Activated gamma-delta T cell treated with Interleukin-2 at 50 U/mL for 16 hours (primary cell): ENCODE measurements around the gene CARMIL1.
"Not testable (repeated sequence)": the region's sequence is repeated elsewhere in the genome, so short reads cannot be mapped to it uniquely, and the experiment has no call there.

ENCODE experiments used
- DNase-seq: peaks from one replicate; pipeline ENCODE4 v3.0.0-alpha.2; 2020

The CARMIL1 gene

DNA sequence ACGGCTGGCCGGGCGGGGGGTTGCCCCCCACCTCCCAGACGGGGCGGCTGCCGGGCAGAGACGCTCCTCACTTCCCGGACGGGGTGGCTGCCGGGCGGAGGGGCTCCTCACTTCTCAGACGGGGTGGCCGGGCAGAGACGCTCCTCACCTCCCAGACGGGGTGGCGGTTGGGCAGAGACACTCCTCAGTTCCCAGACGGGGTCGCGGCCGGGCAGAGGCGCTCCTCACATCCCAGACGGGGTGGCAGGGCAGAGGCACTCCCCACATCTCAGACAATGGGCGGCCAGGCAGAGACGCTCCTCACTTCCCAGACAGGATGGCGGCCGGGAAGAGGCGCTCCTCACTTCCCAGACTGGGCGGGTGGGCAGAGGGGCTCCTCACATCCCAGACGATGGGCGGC is 306.9 kb downstream of the CARMIL1 start:
- DNase-seq: not testable (repeated sequence)

- DNase-seq: no peak
These were observed 307.8 kb downstream of the CARMIL1 start for GRCh38 chr6:25586927-25587326.

- DNase-seq: no peak
These were observed 311.8 kb downstream of the CARMIL1 start for GRCh38 chr6:25590986-25591385.

DNA sequence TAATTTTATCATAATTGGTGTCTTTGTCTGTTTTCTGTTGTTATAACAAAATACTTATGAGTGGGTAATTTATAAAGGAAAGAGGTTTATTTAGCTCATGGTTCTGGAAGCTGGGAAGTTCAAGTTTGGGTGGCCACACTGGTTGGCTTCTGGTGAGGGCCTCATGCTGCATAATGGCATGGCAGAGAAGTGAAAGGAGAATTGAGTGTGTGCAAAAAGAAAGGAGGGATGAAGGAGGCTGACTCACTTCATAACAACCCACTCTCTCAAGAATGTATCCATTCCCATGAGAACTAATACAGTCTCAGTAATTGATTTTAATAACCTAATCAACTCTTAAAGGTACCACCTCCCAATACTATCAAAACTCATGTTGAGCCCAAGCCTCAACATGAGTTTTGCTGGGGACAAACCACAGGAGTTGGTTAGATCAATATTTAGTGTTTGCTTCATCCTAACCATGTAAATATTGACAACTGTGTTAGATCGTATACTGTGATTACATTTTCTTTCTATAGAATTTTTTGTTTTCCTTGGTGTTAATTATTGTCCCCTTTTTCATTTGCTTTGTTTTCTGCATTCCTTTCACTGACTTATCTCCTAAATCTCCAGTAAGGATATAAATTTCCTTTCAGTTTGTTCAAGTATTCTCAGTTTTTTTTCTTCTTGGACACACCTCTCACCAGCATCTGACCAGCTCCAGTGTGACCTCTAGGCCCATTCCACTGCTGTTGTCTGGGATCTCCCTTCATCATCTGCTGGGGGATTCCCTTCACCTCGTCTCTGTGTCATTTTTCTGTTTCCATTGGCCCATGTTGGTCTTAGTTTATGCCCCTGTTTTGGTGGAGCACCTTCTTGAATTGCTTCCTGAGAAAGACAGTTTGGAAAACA is 318.0 kb downstream of the CARMIL1 start:
- DNase-seq: no peak

- DNase-seq: no peak
These were observed 320.4 kb downstream of the CARMIL1 start for GRCh38 chr6:25599516-25600085.

GRCh38 chr6:25601800-25602673 is 322.9 kb downstream of the CARMIL1 start:
- no peak for DNase-seq

GRCh38 chr6:25602674-25602982 is 323.5 kb downstream of the CARMIL1 start:
- DNase-seq: no peak

GRCh38 chr6:25603251-25603650 is 324.1 kb downstream of the CARMIL1 start:
- no peak for DNase-seq

DNA sequence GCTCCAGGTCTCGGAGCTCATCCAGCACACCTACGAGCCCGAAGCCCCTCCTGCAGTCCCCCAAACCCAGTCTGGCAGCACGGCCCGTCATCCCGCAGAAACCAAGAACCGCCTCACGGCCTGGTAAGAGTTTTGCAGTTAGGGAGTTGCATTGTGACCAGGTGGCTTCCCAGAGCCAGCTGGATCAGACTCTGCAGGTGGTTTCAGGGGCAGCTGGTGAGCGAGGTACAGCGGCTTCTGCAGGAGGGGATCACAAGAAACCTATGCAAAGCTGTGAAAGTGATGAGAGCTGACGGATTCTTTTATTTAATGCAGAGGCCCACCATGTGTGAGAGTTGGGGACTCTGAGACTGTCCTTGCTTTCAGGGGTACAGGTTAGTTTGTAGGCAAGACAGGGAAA is 327.0 kb downstream of the CARMIL1 start:
- no peak for DNase-seq

- DNase-seq: no peak
These were observed 329.5 kb downstream of the CARMIL1 start for GRCh38 chr6:25608558-25609174.

GRCh38 chr6:25612666-25613065 is 333.5 kb downstream of the CARMIL1 start:
- no peak for DNase-seq

- no peak for DNase-seq
These were observed 334.2 kb downstream of the CARMIL1 start for GRCh38 chr6:25613415-25613814.

- DNase-seq: no peak
These were observed 334.9 kb downstream of the CARMIL1 start for GRCh38 chr6:25614052-25614451.

DNA sequence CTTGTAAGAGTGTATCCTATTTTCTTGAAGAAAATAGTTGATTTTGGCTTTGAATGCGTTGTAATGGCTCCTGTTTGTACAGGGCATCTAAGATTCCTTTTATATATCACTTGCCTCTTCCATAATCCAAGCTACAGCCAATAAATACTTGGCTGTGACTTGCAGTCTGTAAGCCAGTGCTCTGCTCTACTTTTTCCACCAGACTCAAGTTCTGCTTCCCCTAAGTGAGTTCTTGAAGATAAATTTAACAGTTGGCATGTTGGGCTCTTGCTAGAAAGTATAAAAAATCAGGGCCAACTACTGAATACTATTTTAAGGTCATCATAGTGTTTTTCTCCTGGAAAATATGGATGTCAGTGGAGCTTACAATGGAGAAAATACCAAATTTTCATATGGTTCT is 336.3 kb downstream of the CARMIL1 start:
- DNase-seq: no peak

DNA sequence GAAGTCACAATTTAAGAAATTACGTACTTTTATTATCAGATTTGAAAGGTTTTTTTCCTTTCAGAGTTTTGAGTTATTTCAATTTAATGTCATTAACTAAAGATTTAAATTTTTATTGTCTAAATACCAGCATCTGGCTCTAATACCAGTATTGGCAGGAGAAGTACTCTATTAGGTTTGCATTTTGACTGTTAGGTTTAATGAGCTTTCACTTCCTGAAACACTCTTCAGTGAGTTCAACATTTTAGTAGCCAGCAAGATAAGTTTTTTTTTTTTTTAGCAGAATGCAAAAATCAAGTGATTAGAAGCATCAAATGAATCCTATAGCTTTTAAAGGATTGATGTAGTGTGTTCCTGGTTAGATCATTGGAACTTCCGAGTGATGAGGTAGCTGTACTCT is 338.8 kb downstream of the CARMIL1 start:
- DNase-seq: no peak

- no peak for DNase-seq
These were observed 340.0 kb downstream of the CARMIL1 start for GRCh38 chr6:25619217-25619616.

GRCh38 chr6:25620391-25620790 is 341.2 kb downstream of the CARMIL1 start:
- no peak for DNase-seq

DNA sequence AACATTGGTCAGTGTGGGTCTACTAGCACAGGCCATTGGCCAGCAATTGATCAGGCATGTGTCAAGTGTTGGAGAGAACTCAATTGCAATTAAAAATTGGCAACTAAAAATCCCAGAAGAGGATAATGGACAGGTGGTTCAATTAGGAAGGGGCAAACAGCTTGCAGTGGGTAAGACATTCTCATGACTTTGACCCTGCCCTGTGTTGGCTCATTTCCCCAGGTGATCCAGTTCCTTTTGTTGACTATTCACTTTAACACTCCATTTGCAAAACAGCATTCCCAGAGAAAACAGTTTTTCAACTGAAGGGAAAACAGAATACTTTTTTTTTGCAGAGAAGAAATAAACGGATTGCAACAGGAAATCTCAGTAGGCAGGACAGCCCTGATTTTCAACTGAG is 343.9 kb downstream of the CARMIL1 start:
- DNase-seq: no peak

DNA sequence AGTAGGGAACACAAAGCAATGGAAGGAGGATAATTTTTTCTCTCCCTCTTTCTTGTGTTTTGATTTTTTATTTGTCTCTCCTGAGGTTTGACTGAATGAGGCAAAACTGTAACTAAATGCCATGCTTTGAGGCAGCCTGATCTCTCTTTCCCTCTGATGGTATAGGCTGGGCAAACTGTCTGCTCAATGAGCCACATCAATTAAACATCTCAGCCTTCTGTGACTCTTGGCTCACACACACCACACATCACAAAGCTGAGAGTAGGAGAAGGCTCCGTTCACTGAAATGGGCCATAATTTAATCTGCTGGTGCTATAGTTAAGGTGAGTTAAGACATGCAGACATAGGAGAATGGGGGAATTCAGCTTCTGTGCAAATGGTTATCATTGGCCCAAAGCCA is 344.7 kb downstream of the CARMIL1 start:
- no peak for DNase-seq

DNA sequence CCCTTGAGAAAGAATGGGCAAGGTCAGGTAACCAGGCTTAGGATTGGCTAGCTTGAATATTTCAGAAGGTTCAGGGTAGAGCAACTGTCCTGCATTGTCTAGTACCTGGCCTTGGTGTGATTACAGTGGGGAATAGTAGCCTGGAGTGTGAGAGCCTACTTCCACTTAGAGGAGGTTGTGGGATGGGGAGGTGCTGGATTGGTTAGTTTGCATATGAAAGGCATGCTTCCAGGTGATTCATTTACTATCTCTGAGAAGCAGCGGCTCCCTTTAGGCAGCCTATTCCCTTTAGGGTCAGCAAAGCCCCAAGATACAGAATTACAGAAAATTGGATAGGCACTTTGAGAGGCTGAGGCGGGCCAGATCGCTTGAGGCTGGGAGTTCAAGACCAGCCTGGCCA is 347.8 kb downstream of the CARMIL1 start:
- DNase-seq: no peak

- DNase-seq: no peak
These were observed 349.5 kb downstream of the CARMIL1 start for GRCh38 chr6:25628471-25629197.

DNA sequence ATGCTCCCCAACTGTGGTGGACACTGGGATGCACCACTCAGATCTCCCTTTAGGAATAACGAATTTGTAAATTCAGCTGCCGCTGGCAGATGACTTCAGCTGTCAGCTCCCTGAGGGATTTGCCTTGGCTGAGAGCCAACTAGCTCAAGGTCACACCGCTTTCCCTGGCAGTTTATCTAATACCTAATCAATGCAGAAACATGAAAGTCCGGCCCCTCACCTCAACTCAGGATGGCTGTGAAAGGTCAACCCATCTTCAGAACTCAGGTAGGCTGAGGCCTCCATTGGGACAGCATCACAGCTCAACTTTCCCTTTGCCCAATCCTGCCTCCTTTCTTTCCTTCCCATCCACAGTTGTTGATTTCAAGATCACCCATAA is 350.0 kb downstream of the CARMIL1 start:
- DNase-seq: no peak
